ENCODE data around the gene CELF1. TPM values are rescaled to one million over a fixed set of nuclear protein-coding genes. Genes with fewer than 3 reads are reported as not detected.
"Not testable (repeated sequence)": the region's sequence is repeated elsewhere in the genome, so short reads cannot be mapped to it uniquely, and the experiment has no call there.

Gene CELF1
- total RNA-seq, 1 experiment from 2014 or later = 152 TPM

GRCh38 chr11:47550288-47551047 lies 2.5 kb downstream of the CELF1 start:
- intact Hi-C loops (cut with micrococcal nuclease; ENCODE audit: unreplicated experiment) = loop anchor here (10.0 kb wide), 1 partner anchor 66 kb away; no protein-coding TSS in a partner anchor
- no peak overlapping the region for H3K4me3 ChIP-seq (ENCODE audit: low read depth, low read length)
- ChIA-PET CTCF (no interaction called here), POLR2A (no interaction called here)
- peaks cover 6% of the 10 kb centered on the region; the same call in 1 of the 2 replicates for H3K4me1 ChIP-seq
- no TSS peak for BruUV-seq (replicated peaks)
- no peaks in the 10 kb centered on the region for H3K9me3 ChIP-seq
- no peaks in the 10 kb centered on the region for H3K36me3 ChIP-seq (ENCODE audit: control insufficient read depth, insufficient read depth, low read length)
- Mint-ChIP-seq H3K27me3 (ENCODE audit: insufficient read depth, unreplicated experiment) (no peaks in the 10 kb centered on the region), H3K9me3 (ENCODE audit: unreplicated experiment) (no peaks in the 10 kb centered on the region), H3K36me3 (ENCODE audit: insufficient read depth, unreplicated experiment) (peaks cover 46% of the 10 kb centered on the region), H3K4me3 (ENCODE audit: unreplicated experiment) (peak overlapping the region; percentile 94), H3K4me1 (ENCODE audit: low read depth, unreplicated experiment) (peaks cover 8% of the 10 kb centered on the region), H3K27ac (ENCODE audit: unreplicated experiment) (peak overlapping the region; percentile 93)
- H3K27me3 ChIP-seq (replicated peaks; ENCODE audit: control insufficient read depth, insufficient read depth, low read length) = no peaks in the 10 kb centered on the region
- TF ChIP-seq CTCF (IDR thresholded peaks at IDR 0.05; ENCODE audit: insufficient read depth in 1 of 2, low read depth in 1 of 2, low read length in 1 of 2, severe bottlenecking in 1 of 2, unreplicated experiment in 1 of 2) = no peak
- DNase-seq = no peak

DNA sequence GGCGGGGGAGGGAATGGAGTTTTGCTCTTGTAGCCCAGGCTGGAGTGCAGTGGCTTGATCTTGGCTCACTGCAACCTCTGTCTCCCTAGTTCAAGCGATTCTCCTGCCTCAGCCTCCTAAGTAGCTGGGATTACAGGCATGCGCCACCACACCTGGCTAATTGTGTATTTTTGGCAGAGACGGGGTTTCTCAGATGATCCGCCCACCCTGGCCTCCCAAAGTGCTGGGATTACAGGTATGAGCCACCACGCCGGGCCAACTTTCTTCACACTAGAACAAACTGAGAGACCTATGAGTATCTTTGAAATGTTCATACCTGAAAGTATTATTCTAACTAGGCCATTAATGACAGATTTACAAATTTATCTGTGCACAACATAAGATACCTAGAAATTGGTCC lies 6.7 kb downstream of the CELF1 start:
- POLR2A ChIA-PET; H3K27ac Mint-ChIP-seq (ENCODE audit: unreplicated experiment); H3K4me1 Mint-ChIP-seq (ENCODE audit: low read depth, unreplicated experiment): not testable (repeated sequence)

DNA sequence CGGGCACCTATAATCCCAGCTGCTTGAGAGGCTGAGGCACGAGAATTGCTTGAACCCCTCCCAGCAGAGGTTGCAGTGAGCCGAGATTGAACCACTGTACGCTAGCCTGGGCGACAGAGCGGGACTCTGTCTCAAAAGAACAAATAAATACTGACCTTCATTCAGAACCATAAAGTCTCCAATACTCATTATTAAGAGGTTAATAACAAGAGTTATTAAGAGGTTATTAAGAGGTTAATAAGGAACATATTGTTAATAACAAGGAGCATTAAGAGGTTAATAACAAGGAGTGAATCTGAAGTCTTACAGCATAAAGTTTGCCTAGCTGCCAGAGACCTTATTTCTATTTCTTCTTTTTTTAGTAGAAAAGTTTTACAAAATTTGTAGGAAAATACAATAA lies 7.6 kb downstream of the CELF1 start:
- no peaks in the 10 kb centered on the region for H3K9me3 Mint-ChIP-seq (ENCODE audit: unreplicated experiment)
- no peaks in the 10 kb centered on the region for H3K36me3 ChIP-seq (ENCODE audit: control insufficient read depth, insufficient read depth, low read length)
- peaks cover 6% of the 10 kb centered on the region for H3K4me1 Mint-ChIP-seq (ENCODE audit: low read depth, unreplicated experiment)
- no TSS peak for BruUV-seq (replicated peaks)
- POLR2A ChIA-PET = no interaction called here
- no peaks in the 10 kb centered on the region for H3K27me3 Mint-ChIP-seq (ENCODE audit: insufficient read depth, unreplicated experiment)
- no peak for DNase-seq
- H3K27me3 ChIP-seq (replicated peaks; ENCODE audit: control insufficient read depth, insufficient read depth, low read length) = no peaks in the 10 kb centered on the region
- H3K4me3 Mint-ChIP-seq (ENCODE audit: unreplicated experiment) = no peak overlapping the region
- no peaks in the 10 kb centered on the region; the same call in 1 of the 2 replicates for H3K4me1 ChIP-seq
- no peak overlapping the region for H3K4me3 ChIP-seq (ENCODE audit: low read depth, low read length)
- H3K27ac Mint-ChIP-seq (ENCODE audit: unreplicated experiment) = no peak overlapping the region
- intact Hi-C loops (cut with micrococcal nuclease; ENCODE audit: unreplicated experiment) = no loop called here
- H3K9me3 ChIP-seq = no peaks in the 10 kb centered on the region
- CTCF ChIA-PET = no interaction called here
- H3K36me3 Mint-ChIP-seq (ENCODE audit: insufficient read depth, unreplicated experiment) = peaks cover 39% of the 10 kb centered on the region
- no peak for TF ChIP-seq CTCF (IDR thresholded peaks at IDR 0.05; ENCODE audit: insufficient read depth in 1 of 2, low read depth in 1 of 2, low read length in 1 of 2, severe bottlenecking in 1 of 2, unreplicated experiment in 1 of 2)

More for the DNA sequence above, 6.7 kb downstream of the CELF1 start:
- CTCF ChIA-PET; H3K9me3 ChIP-seq; DNase-seq; H3K4me1 ChIP-seq; H3K4me3 ChIP-seq (ENCODE audit: low read depth, low read length); intact Hi-C loops (cut with micrococcal nuclease; ENCODE audit: unreplicated experiment); H3K9me3 Mint-ChIP-seq (ENCODE audit: unreplicated experiment); H3K36me3 ChIP-seq (ENCODE audit: control insufficient read depth, insufficient read depth, low read length); BruUV-seq (replicated peaks); H3K4me3 Mint-ChIP-seq (ENCODE audit: unreplicated experiment); H3K27me3 ChIP-seq (replicated peaks; ENCODE audit: control insufficient read depth, insufficient read depth, low read length); H3K27me3 Mint-ChIP-seq (ENCODE audit: insufficient read depth, unreplicated experiment): not testable (repeated sequence)
- peaks cover 41% of the 10 kb centered on the region for H3K36me3 Mint-ChIP-seq (ENCODE audit: insufficient read depth, unreplicated experiment)
